Measurements from ENCODE around the gene MLXIP.

DNA sequence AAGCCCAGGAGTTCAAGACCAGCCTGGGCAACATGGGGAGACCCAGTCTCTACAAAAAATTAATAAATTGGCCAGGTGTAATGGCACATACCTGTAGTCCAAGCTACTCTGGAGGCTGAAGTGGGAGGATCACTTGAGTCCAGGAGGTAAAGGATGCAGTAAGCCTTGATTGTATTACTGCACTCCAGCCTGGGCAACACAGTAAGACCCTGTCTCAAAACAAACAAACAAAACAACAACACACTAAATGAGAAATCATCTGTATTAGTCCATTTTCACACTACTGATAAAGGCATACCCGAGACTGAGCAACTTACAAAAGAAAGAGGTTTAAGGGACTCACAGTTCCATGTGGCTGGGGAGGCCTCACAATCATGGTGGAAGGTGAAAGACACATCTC lies 4.7 kb upstream of the MLXIP start:
- TF ChIP-seq CTCF (IDR thresholded peaks at IDR 0.05) (no peak), EZH2phosphoT487 (IDR thresholded peaks at IDR 0.05) (no peak)
